ENCODE measurements around the gene PCBP1. TPM values are rescaled to one million over a fixed set of nuclear protein-coding genes. Genes with fewer than 3 reads are reported as not detected.
A peak's percentile ranks its signal among the peaks of the same experiment; 100 is the strongest.
"Not testable (repeated sequence)": the region's sequence is repeated elsewhere in the genome, so short reads cannot be mapped to it uniquely, and the experiment has no call there.

The PCBP1 gene
- total RNA-seq, 6 donors from 2014 or later = 126 to 384 (median 236) TPM

- TF ChIP-seq POLR2AphosphoS5 (IDR thresholded peaks at IDR 0.05) (no peak), EP300 (IDR thresholded peaks at IDR 0.05) (no peak), CTCF (IDR thresholded peaks at IDR 0.05) (no peak), POLR2A (IDR thresholded peaks at IDR 0.05) (no peak)
- H3K27ac ChIP-seq = peak overlapping the region in 2 of 4 donors; percentile 57 to 58
- peaks cover 6 to 23% (median 18%) of the 10 kb centered on the region in 4 donors for H3K4me1 ChIP-seq
- DNase-seq (no peak), ATAC-seq (ENCODE audit: low FRiP score in 2 of 2) (no peak)
- H3K4me3 ChIP-seq = no peak overlapping the region
- no peaks in the 10 kb centered on the region for H3K9me3 ChIP-seq
- no peaks in the 10 kb centered on the region for H3K27me3 ChIP-seq
- 67 to 82% methylated on average over 5 of the region's 5 CpGs for WGBS, 2 donors
- no peaks in the 10 kb centered on the region for H3K36me3 ChIP-seq
Measured at GRCh38 chr2:70103531-70104061, 16.3 kb downstream of the PCBP1 start.

GRCh38 chr2:70104231-70105111, 17.2 kb downstream of the PCBP1 start:
- H3K27me3 ChIP-seq = no peaks in the 10 kb centered on the region
- peak overlapping the region in 3 of 4 donors; percentile 5 to 58 (median 47) for H3K27ac ChIP-seq
- ATAC-seq (ENCODE audit: low FRiP score in 2 of 2) = peak in 1 of 2 donors; percentile 47
- WGBS, 2 donors = 43 to 48% methylated on average over 11 of the region's 11 CpGs
- H3K36me3 ChIP-seq = no peaks in the 10 kb centered on the region
- DNase-seq = peak in 1 of 2 donors; percentile 55
- no peaks in the 10 kb centered on the region for H3K9me3 ChIP-seq
- TF ChIP-seq CTCF (IDR thresholded peaks at IDR 0.05) (no peak), EP300 (IDR thresholded peaks at IDR 0.05) (no peak), POLR2A (IDR thresholded peaks at IDR 0.05) (no peak), POLR2AphosphoS5 (IDR thresholded peaks at IDR 0.05) (no peak)
- H3K4me1 ChIP-seq = peaks cover 13 to 26% (median 18%) of the 10 kb centered on the region in 4 donors
- peak overlapping the region in 1 of 4 donors; percentile 2 for H3K4me3 ChIP-seq

- not testable (repeated sequence) for H3K4me3 ChIP-seq; DNase-seq; ATAC-seq (ENCODE audit: low FRiP score in 2 of 2); H3K9me3 ChIP-seq; H3K36me3 ChIP-seq; H3K27ac ChIP-seq; H3K27me3 ChIP-seq
- peaks cover 13 to 26% (median 20%) of the 10 kb centered on the region in 4 donors for H3K4me1 ChIP-seq
- 94 to 98% methylated on average over 8 of the region's 8 CpGs for WGBS, 2 donors
Measured at GRCh38 chr2:70106138-70106537, 18.9 kb downstream of the PCBP1 start.

GRCh38 chr2:70110397-70110796, 23.1 kb downstream of the PCBP1 start:
- H3K9me3 ChIP-seq; DNase-seq; H3K4me3 ChIP-seq; H3K27me3 ChIP-seq; H3K36me3 ChIP-seq; ATAC-seq (ENCODE audit: low FRiP score in 2 of 2): not testable (repeated sequence)
- H3K4me1 ChIP-seq = peaks cover 8 to 25% (median 11%) of the 10 kb centered on the region in 4 donors
- 87 to 96% methylated on average over 5 of the region's 5 CpGs for WGBS, 2 donors
- peak overlapping the region in 3 of 4 donors; percentile 35 to 77 (median 50) for H3K27ac ChIP-seq

GRCh38 chr2:70111752-70112591, 24.7 kb downstream of the PCBP1 start:
- TF ChIP-seq EP300 (IDR thresholded peaks at IDR 0.05) (no peak), CTCF (IDR thresholded peaks at IDR 0.05) (no peak), POLR2A (IDR thresholded peaks at IDR 0.05) (no peak), POLR2AphosphoS5 (IDR thresholded peaks at IDR 0.05) (no peak)
- Histone ChIP-seq H3K4me3 (no peak overlapping the region), H3K9me3 (no peaks in the 10 kb centered on the region), H3K27me3 (no peaks in the 10 kb centered on the region), H3K27ac (peak overlapping the region in 2 of 4 donors; percentile 50 to 77), H3K36me3 (no peaks in the 10 kb centered on the region), H3K4me1 (peaks cover 8 to 29% (median 11%) of the 10 kb centered on the region in 4 donors)
- WGBS, 2 donors = 91 to 92% methylated on average over 7 of the region's 7 CpGs
- DNase-seq (no peak), ATAC-seq (ENCODE audit: low FRiP score in 2 of 2) (no peak)

Measured in upper lobe of left lung (tissue), 6 donors.